Endothelial cell (in vitro differentiated cells): ENCODE data around the gene CFAP74. TPM values are rescaled to one million over a fixed set of nuclear protein-coding genes. Genes with fewer than 3 reads are reported as not detected.

Source experiments
- DNase-seq: peaks from one replicate; pipeline ENCODE4 v3.0.0; 2021; ENCODE audit warnings: low spot score
- H3K27ac Mint-ChIP-seq: one replicate; pipeline ENCODE4 v1.8.0; 2021; ENCODE audit warnings: mixed read lengths, inconsistent platforms; ENCODE audit not compliant: unreplicated experiment
- H3K27me3 Mint-ChIP-seq: one replicate; pipeline ENCODE4 v1.8.0; 2021; ENCODE audit warnings: mild to moderate bottlenecking, moderate library complexity, mixed read lengths, inconsistent platforms; ENCODE audit not compliant: unreplicated experiment
- H3K36me3 Mint-ChIP-seq: one replicate; pipeline ENCODE4 v1.8.0; 2021; ENCODE audit warnings: mild to moderate bottlenecking, low read depth, mixed read lengths, inconsistent platforms; ENCODE audit not compliant: unreplicated experiment
- H3K4me1 Mint-ChIP-seq: one replicate; pipeline ENCODE4 v1.8.0; 2021; ENCODE audit warnings: mild to moderate bottlenecking, mixed read lengths, inconsistent platforms; ENCODE audit not compliant: unreplicated experiment
- H3K4me3 Mint-ChIP-seq: one replicate; pipeline ENCODE4 v1.8.0; 2021; ENCODE audit warnings: mild to moderate bottlenecking, mixed read lengths, inconsistent platforms; ENCODE audit not compliant: unreplicated experiment
- H3K9me3 Mint-ChIP-seq: one replicate; pipeline ENCODE4 v1.8.0; 2021; ENCODE audit warnings: mixed read lengths, inconsistent platforms; ENCODE audit not compliant: unreplicated experiment
- total RNA-seq: library from RNA; stranded (reverse); fragmentation: NEBNext Ultra II Directional; extraction: Animal tissue kit (Norgen Biotek cat#: 25700); gene quantifications from one replicate; pipeline ENCODE4 v1.2.1, GENCODE V29; 2021; ENCODE audit not compliant: unreplicated experiment
- TF ChIP-seq, protein P1 (sequence below): fragments of 200-600 bp; sonication (generic); IDR thresholded peaks from one replicate; pipeline ENCODE4 v1.5.0; 2021; ENCODE audit warnings: antibody characterized with exemption; ENCODE audit not compliant: unreplicated experiment

CFAP74 gene
- total RNA-seq, 1 donor from 2014 or later = not detected

DNA sequence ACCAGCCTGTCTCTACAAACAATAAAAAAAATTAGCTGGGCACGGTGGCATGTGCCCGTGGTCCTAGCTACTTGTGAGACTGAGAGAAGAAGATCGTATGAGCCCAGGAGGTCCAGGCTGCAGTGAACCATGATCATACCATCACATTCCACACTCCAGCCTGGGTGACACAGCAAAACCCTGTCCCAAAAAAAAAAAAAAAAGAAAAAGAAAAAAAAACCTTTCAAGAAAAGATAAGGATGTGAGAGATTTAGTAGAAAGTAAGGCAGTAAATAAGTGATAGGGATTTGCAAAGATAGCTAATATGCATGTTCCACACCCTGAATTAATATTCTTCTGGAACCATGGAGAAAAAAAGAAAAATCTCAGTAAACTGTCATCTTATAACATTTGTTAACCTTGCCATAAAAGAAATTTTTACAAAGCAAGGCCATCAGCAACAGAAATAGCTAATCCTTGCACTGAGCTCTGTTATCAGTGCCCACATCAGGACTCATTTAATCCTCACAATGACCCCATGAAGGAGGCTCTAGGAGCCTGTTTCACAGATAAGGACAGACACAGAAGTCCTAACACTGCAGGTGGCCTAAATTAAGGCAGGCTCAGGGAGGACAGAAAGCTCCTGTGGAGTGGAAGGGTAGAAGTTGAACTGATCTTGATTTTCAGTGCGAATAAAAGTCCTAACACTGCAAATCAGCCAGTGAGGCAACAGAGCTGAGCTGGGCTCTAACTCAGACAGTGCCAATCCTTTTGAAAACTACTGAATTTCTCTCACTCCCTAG, 120.3 kb downstream of the CFAP74 start:
- peak overlapping the region; percentile 10 for H3K27ac Mint-ChIP-seq
- no peak overlapping the region for H3K4me3 Mint-ChIP-seq
- H3K4me1 Mint-ChIP-seq = peaks cover 37% of the 10 kb centered on the region
- no peaks in the 10 kb centered on the region for H3K9me3 Mint-ChIP-seq
- DNase-seq = no peak
- H3K36me3 Mint-ChIP-seq = peaks cover 21% of the 10 kb centered on the region
- TF ChIP-seq, protein P1, sequence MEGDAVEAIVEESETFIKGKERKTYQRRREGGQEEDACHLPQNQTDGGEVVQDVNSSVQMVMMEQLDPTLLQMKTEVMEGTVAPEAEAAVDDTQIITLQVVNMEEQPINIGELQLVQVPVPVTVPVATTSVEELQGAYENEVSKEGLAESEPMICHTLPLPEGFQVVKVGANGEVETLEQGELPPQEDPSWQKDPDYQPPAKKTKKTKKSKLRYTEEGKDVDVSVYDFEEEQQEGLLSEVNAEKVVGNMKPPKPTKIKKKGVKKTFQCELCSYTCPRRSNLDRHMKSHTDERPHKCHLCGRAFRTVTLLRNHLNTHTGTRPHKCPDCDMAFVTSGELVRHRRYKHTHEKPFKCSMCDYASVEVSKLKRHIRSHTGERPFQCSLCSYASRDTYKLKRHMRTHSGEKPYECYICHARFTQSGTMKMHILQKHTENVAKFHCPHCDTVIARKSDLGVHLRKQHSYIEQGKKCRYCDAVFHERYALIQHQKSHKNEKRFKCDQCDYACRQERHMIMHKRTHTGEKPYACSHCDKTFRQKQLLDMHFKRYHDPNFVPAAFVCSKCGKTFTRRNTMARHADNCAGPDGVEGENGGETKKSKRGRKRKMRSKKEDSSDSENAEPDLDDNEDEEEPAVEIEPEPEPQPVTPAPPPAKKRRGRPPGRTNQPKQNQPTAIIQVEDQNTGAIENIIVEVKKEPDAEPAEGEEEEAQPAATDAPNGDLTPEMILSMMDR = no peak
- peaks cover 10% of the 10 kb centered on the region for H3K27me3 Mint-ChIP-seq

DNA sequence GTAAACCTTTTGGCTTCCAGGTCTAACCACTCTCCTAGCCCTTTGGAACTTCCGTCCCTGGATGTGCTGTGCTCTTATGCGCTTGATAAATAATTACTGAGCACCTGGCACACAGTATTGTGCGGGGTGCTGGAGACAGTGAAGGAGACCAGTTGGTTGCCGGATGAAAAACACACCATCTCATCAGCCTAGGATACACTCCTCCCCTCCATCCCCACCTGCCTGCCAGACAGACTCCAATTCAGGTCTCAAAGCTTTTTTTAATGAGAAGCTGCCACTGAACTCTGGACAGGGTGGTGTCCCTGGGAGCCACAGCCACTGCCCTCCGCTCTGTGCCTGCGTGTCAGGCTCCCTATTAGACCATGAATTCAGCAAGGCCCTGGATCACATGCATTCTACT, 121.9 kb downstream of the CFAP74 start:
- H3K9me3 Mint-ChIP-seq = no peaks in the 10 kb centered on the region
- TF ChIP-seq, protein P1 = no peak
- H3K27ac Mint-ChIP-seq = no peak overlapping the region
- H3K4me3 Mint-ChIP-seq = no peak overlapping the region
- no peak for DNase-seq
- peaks cover 10% of the 10 kb centered on the region for H3K27me3 Mint-ChIP-seq
- peaks cover 27% of the 10 kb centered on the region for H3K36me3 Mint-ChIP-seq
- peaks cover 35% of the 10 kb centered on the region for H3K4me1 Mint-ChIP-seq

DNA sequence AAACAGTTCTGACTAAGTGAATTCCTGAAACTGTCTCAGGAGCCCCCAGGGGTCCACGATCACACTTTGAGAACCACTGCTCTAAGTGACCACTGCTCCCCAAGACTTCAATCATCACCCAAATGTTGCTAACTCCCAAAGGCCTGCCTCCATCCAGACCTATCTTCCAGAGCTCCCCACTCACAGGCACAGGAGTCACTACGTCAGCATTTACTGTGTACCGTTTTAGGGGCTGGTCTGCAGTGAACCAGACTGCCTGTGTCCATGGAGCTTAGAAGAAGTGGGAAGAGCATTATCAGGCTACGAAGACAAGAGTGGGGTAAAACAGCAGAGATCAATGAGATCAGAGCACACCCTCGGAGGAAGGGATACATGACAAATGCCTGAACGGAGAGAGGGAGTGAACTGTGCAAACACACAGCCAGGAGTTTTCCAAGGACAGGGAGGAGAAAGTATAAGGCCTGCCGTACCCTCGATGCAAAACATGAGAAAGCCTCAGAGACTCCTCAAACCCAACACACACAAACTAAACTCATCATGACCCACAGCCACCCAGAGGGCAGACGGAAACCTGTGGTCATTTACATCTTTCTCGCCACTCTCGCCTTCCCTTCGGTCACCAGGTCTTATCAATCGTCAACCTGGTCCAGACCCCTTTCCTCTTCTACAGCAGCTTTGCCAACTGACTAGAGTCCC, 122.8 kb downstream of the CFAP74 start:
- Mint-ChIP-seq H3K36me3 (peaks cover 32% of the 10 kb centered on the region), H3K4me3 (peak overlapping the region; percentile 33), H3K27ac (peak overlapping the region; percentile 67), H3K9me3 (no peaks in the 10 kb centered on the region), H3K4me1 (peaks cover 36% of the 10 kb centered on the region), H3K27me3 (peaks cover 10% of the 10 kb centered on the region)
- DNase-seq = no peak
- TF ChIP-seq, protein P1 = no peak

DNA sequence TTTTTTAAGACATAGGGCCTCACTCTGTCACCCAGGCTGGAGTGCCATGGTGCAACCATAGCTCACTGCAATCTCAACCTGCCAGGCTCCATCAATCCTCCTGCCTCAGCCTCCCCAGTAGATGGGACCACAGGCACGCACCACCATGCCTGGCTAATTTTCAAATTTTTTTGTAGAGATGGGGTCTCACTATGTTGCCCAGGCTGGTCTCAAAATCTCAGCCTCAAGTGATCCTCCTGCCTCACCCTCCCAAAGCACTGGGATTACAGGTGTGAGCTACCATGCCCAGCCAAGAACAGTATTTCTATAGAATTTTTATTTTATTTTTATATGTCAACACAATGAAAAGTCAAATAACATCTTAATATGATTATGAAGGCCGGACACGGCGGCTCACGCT, 123.6 kb downstream of the CFAP74 start:
- Mint-ChIP-seq H3K9me3 (no peaks in the 10 kb centered on the region), H3K36me3 (peaks cover 38% of the 10 kb centered on the region), H3K4me1 (peaks cover 36% of the 10 kb centered on the region), H3K27ac (peak overlapping the region; percentile 52), H3K4me3 (no peak overlapping the region), H3K27me3 (peaks cover 10% of the 10 kb centered on the region)
- DNase-seq = no peak
- TF ChIP-seq, protein P1 = no peak
